ENCODE results near the gene BBOF1.
"Not testable (repeated sequence)": the region's sequence is repeated elsewhere in the genome, so short reads cannot be mapped to it uniquely, and the experiment has no call there.

Gene BBOF1

DNA sequence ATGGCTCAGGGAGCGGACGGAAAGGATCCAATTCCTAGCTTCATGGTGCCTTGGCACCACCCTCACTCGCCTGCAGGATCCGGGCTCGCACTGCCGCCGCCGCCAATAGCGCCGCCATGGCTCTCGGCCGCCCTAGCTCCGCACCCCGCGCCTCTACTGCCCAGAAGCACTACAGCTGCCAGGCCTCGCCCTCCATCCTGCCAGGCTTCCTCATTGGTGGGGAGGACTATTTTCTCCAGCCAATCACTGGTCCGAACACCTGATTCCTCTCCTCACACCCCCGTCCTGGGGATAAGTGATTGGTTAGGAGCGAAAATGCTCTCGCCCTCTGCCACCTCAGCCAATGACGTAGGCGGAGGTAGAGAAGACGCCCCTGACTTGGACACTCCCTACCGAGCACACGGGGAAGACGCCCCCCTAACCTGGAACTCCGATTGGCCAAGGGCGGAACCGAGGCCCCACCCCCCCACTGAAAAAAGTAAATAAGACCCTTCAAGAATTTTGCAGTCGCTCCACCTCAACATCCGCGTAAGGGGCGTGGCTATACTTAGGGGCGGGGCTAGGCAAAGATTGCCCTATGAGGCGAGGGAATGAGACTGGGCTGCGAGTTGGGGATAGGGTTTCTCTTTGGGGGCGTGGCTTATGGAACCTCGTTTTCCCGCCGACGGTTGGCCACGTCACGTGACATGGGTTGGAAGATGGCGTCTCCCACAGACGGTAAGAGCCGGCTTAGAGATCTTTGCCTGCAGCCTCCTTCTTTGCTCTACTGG, 65.3 kb downstream of the BBOF1 start, which contains the start of the genes ALDH6A1 and LIN52:
Gene ALDH6A1 (minus strand): TSS at position 177 of the 770 bp plus-strand sequence. CDS start 59 bp downstream, at position 118.
Gene LIN52 (plus strand): TSS at position 680 of the 770 bp plus-strand sequence. CDS start 19 bp downstream, at position 699.
- peak within 1 kb of the TSS; percentile 79 for H3K4me3 ChIP-seq (ENCODE audit: low read depth, low read length)
- peak; percentile 100 for DNase-seq (ENCODE audit: low read depth)

DNA sequence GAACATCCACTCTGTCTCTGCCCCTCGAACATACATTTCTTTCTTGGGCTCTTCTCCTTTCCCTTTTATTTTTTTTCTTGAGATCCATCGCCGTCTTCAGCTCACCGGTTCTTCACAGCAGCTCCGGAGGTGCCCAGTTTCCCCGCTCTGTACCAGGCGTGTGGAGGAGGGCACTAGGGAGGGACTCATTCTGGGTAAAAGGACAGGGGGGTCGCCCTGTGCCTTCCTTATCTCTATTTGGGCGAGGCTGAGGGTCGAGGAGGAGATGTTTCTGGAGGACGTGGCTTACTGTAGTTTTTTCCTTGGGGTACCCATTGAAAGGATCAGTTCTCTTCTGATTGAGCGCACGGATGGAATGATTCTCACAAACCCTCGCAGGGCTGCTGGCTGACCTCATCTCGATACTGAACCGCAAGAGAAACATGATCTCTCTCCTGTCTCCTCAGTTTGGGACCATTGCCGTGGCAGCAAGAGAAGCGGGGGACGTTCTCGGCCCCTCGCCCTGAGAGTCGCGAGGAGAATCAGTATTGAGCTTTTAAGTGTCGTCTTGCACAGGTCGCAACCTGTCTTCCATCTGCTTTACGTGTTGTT, 66.0 kb downstream of the BBOF1 start:
- DNase-seq (ENCODE audit: low read depth) = no peak
- peak overlapping the region; percentile 79 for H3K4me3 ChIP-seq (ENCODE audit: low read depth, low read length)

DNA sequence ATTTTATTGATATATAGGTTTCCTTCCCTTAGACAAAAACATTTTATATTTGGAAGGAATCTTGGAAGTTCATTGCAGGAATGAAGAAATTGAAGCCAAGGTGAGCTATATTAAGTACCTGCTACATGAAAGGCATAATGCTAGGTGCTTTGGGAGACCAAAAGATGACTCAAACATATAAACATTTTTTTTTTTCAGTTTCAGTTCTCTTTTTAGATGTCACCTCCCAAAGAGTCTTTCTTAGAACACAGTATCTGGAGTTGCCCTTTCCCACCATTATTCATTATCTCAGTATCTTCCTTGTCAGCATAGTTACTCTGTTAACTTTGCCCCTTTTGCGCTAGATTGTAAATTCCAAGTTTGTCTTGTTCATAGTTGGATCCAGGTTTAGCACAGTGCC, 66.7 kb downstream of the BBOF1 start:
- H3K4me3 ChIP-seq (ENCODE audit: low read depth, low read length) = peak overlapping the region; percentile 79
- no peak for DNase-seq (ENCODE audit: low read depth)

DNA sequence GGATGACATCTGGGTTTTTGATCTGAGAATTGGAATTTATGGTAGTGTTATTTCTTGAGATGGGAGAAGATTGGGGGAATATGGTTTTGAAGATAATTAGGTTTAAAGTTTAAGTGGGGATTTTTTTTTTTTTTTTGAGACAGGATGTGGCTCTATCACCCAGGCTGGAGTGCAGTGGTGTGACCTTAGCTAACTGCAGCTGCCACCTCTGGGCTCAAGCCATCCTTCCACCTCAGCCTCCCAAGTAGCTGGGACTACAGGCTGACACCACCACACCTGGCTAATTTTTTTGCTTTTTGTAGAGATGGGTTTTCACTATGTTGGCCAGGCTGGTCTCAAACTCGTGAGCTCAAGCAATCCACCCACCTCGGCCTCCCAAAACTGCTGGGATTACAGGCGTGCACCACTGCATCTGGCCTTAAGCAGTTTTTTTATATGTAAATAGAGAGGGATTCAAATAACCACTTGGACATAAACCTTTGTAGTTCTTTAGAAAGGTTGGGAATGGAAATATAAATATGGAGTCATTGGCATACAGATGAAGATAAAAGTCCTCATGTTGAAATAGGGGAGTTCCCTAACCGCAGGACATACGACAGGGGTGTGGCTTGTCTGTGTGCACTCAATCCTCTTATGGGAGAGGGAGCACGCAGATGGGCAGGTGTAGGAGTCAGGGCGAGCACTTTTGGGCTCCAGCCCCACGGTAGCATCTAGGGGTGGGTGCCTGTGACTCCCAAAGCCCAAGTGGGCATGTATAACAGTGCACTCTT, 70.3 kb downstream of the BBOF1 start:
- H3K4me3 ChIP-seq (ENCODE audit: low read depth, low read length) = no peak overlapping the region
- no peak for DNase-seq (ENCODE audit: low read depth)

DNA sequence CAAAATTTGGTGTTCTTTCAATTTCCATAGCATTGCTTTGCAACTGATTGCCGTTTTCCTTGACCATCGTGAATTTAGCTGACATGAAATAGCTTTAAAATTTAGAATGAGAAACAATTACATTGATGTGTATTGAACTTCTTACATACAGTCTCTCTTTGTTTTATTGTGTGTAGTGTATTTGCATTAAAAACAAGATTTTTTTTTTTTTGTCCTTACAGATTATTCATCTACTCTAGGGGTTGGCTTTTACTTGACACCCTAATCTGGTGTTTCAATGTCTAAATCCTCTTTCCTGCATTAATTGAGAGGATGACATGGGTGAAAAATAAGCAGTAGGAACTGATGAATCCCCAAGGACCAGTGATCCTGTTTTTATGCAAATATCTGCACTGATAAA, 86.2 kb downstream of the BBOF1 start:
- DNase-seq (ENCODE audit: low read depth) = no peak
- H3K4me3 ChIP-seq (ENCODE audit: low read depth, low read length) = no peak overlapping the region

DNA sequence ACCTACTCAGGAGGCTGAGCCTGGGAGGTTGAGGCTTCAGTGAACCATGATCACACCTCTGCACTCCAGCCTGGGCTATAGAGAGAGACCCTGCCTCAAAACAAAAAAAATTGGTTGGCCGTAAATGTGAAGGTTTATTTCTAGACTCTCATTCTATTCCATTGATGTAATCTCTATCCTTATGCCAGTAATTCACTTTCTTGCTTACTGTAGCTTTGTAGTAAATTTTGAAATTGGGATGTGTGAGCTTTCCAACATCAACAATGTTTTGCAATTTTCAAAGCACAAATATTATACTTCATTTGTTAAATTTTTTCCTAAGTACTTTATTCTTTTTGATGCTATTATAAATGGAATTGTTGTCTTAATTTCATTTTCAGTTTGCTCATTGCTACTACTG, 90.2 kb downstream of the BBOF1 start:
- H3K4me3 ChIP-seq (ENCODE audit: low read depth, low read length) = no peak overlapping the region
- DNase-seq (ENCODE audit: low read depth) = no peak

DNA sequence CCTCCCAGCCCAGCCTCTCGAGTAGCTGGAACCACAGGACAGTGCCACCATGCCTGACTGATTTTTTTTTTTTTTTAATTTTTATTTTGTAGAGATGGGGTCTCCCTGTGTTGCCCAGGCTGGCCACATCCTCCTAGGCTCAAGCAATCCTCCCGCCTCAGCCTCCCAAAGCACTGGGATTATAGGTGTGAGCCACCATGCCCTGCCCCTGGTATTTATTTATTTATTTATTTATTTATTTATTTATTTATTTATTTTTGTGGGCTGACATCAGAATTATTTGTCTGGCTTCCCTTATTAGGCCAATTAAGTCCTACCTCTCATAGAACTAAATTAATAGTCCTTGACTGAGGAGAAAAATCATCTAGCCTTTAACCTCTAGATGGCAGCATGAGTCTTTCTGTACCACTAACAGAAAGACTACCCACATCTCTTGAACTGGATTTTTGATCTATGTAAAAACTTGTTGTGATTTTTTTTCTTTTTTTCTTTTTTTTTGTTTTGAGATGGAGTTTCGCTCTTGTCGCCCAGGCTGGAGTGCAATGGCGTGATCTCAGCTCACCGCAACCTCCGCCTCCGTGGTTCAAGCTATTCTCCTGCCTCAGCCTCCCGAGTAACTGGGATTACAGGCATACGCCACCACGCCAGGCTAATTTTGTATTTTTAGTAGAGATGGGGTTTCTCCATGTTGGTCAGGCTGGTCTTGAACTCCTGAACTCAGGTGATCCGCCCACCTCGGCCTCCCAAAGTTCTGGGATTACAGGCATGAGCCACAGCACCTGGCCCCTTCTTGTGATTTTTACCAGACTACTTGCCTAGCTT, 92.5 kb downstream of the BBOF1 start:
- DNase-seq (ENCODE audit: low read depth) = peak; percentile 4

More for the DNA sequence above, 92.5 kb downstream of the BBOF1 start:
- H3K4me3 ChIP-seq (ENCODE audit: low read depth, low read length) = not testable (repeated sequence)
